GM18909 (cell line): ENCODE data around the gene FAM174C.

ENCODE experiments used
- ATAC-seq: cut with Tn5 transposase; IDR thresholded peaks from one replicate; pipeline ENCODE4 v1.9.1; 2021; ENCODE audit warnings: mild to moderate bottlenecking; ENCODE audit not compliant: unreplicated experiment, poor library complexity

FAM174C gene

DNA sequence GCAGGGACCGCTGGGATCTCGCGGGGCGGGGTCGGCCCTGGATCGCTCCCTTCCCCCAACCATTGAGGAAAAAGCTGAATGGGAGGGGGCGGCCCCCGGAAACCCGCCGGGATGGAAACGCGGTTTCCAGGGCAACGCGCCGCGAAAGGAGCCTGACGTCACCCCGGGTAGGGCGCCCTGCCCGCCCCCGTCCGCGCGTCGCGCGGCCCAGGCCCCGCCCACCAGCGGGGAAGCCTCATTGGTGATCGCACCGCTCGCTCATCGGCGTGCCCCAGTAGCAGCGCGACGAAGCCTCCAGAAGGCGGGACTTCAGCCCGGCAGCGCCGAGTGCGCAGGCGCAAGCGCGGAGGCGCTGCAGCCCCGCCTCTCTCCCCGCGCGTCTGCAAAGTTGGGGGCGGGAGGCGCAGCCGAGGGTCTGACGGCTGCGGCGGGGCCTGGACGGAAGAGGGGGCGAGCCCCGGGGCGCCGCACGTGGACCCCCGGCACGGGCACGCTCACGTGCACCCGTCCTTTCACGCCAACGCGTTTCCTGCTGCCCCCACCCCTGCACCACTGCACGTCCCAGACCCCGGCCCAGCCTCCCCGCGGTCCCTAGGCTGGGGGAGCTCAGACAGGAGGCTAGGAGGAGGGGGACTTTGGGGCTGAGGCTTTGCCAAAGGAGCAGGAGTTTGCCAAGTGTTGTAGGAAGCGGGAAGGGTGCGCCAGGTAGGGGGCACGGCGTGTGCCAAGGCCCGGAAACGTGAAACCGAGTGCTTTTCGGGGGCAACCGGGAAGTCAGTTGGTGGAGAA is 14.4 kb upstream of the FAM174C start:
- ATAC-seq: peak; percentile 62

DNA sequence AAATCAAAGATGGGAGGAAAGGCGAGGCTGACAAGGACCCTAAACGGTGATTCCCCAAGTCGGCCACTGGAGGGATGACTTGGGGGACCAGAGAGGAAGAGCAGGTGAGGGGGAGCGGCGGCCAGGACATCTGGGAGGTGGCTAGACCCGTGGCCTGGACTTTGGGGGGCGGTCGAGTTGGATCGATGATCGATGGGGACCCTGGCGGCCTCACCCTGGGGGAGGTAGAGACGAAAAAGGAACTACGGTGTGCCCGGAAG is 13.9 kb upstream of the FAM174C start:
- no peak for ATAC-seq

DNA sequence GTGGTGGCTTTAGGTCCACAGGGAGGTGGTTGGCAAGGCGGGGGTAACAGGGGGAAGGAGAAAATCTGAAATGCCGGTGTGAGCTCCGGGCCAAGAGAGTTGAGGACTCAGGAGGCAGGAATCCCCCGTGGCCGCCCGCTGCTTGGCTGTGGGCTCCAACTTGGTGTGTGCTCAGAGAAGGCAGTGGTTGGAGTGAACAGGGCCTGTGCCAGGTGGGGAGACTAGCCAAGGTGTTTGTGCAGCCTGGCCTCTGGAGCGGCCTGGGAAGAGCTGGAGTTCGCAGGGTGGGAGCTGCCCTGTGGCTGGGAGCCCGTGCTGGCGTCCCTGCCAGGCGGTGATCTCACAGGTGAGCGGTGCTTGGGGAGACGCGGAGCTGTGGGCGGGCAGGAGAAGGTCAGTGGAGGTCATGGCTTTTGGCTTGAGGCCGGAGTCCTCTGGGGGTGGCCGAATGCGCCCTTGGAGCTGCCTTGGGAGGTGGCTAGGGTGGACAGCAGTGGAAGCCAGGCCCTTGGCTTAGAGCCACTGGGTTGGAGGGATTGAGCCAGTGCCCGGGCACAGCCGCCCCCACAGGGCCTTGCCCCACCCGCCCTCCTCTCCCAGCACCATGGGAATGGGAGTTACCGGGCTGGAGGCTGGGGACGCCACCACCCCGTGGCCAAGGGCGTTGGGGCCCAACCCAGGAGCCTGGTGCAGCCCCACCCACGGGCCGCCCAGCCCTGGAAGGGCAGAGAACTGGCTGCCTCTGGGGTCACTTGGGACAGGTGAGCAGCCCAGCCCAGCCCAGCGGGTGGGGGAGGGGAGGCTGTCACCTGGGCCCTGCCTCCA is 13.3 kb upstream of the FAM174C start:
- no peak for ATAC-seq

DNA sequence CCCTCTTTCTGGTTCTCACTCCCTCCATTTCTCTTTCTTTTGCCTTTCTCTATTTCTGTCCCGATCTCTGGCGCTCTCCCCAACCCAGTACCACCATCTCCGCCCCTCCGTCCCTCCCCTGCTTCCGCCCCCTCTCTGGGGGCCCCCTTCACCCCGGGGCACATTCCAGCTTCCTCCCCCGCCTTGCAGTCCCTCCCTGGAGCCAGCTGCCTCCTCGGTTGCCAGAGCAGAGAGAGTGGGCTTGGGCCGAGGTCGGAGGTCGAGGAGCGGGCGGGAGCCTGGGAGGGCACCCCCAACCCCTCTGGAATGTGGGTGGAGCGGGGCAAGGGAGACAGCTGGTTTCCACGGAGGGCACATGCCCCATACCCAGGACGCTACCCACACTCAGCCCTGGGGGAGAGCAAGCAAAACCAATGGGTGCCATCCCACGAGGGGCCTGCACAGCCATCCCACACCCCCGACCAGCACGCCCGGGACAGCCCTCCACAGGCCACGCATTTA is 12.7 kb upstream of the FAM174C start:
- no peak for ATAC-seq

DNA sequence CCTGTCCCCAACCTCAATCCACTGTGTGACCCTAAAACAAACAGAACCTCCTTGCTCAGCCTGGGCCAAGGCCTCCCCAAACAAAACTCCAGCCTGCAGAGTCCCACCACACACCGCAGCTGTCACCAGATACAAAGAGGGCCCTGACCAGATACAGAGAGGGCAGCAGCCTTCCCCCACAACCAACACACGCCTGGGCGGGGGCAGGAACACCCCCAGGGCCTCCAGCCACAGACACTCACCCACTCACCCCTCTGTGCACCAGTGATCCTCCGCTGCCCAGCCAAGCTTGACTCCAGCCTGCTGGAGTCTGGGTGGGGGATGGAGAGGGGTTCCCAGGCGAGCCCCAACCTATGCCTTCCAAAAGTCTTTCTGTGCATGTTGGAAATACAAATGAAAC is 12.1 kb upstream of the FAM174C start:
- no peak for ATAC-seq

DNA sequence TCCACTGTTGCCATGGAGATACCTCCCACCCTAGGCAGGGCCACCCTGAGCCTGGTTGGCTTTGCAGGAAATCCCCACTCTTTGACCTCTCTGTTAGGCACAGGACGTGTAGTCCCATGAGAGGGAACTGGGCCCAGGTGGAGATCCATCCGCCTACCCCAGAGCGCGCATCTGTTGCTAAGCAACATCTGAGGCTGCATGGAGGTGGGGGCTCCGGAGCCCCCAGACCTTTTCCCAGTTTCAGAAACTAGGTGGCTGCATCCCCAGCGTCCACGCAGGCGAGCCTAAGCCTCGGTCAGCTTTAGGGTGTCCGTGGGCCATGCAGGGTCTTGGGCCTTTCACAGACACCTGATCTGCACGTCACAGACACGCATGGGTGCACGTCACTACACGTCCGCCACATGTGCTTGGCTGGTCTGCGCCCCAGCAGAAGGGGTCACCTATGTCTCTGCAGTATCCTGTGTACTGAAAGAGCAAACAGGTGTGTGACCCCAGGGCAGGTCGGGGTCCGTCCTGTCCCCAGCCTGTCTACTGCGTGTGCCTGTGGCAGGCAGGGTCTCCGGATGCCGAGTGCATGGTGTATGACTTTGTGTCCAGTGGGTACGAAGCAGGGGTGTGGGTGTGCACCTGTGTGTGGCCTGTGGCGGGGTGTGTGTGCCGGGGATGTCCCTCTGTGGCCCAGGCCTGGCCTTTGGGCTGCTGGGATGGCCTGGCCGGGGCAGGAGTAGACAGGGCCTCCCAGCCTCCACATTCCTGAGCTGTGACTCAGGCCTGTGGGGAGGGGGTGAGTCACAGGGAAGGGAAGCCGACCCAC is 10.3 kb upstream of the FAM174C start:
- ATAC-seq: no peak

DNA sequence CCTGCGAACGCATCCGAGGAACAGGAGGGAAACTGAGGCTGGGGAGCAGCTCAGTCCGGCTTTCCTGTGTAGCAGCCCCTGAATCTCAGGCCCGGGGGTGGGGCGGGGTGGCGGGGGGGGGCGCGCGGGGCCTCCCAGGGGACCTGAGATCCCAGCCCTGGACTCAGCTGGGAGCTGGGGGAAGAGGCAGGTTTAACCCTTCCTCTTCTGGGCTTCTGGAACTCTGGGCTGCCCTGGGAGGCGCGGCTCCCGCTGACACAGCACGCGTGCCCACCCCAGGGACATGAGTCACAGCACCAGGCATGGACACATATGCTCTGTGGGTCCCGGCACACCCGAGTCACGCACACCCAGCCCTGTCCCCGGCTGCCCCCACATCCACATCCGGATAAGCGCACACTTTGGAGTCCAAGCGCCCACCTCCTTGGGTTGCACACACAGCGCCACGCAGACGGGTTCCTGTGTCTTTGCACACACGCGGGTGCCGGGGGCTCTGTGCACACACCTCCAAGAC is 9.7 kb upstream of the FAM174C start:
- no peak for ATAC-seq

DNA sequence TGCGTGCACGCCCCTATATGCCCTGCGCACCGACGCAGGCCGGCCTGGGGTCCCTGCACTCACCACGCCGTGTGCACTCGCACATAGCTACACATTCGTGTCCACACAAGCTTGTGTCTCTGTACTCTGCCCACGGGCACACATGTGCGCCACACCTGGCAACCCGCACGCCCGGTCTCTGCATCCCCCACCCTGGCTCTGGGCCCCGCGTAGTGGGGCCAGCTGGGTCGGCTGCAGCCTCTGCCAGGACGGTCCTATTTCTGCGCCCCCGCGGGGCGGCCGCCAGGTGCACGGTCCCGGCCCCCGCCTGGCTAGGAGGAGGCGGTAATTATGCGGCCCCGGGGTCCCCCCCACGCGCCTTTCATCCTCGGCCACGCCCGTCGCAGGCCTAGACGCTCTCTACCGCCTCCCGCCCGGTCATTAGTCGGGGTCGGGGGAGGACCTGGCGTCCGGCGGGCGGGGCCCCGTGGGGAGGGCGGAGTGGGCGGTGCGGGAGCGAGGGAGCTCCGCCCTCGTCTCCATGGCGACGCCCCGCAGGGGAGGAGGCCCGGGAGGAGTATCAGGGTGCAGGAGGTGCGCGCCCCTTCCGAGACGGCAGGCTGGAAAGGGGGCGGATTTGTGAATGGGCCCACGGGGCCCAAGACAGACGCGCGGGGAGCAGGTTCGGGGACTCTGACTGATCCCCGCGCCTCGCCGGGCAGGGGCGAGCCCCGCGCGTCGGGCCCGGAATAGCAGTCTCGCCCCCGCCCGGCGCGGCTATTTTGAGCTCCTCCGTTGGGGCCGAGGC is 9.0 kb upstream of the FAM174C start:
- ATAC-seq: peak; percentile 33

DNA sequence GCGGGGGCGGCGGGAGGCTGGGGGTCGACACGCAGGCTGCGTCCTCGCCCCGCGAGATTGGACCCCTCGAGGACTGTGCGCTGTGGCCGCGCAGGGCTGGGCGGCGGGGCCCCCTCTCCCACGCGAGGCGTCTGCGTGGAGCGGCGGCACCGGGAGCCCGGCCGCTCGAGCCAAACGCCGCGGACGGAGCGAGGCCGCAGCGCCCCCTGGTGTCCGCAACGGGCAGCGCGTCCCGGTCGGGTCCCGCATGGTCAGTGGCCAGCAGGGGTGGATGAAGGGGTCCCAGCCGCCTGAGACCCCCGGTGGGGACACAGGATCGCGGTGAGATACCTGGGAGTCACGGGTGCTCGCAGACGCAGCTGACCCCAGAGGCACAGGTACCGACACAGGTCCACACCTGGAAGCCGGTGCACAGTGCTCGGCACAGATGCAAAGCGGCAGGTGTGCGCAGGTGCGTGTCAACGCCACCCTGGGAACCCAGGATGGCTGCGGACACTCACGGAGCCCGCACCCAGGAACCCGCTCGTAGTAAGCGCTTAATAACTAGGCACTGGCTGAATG is 8.3 kb upstream of the FAM174C start:
- peak; percentile 21 for ATAC-seq

DNA sequence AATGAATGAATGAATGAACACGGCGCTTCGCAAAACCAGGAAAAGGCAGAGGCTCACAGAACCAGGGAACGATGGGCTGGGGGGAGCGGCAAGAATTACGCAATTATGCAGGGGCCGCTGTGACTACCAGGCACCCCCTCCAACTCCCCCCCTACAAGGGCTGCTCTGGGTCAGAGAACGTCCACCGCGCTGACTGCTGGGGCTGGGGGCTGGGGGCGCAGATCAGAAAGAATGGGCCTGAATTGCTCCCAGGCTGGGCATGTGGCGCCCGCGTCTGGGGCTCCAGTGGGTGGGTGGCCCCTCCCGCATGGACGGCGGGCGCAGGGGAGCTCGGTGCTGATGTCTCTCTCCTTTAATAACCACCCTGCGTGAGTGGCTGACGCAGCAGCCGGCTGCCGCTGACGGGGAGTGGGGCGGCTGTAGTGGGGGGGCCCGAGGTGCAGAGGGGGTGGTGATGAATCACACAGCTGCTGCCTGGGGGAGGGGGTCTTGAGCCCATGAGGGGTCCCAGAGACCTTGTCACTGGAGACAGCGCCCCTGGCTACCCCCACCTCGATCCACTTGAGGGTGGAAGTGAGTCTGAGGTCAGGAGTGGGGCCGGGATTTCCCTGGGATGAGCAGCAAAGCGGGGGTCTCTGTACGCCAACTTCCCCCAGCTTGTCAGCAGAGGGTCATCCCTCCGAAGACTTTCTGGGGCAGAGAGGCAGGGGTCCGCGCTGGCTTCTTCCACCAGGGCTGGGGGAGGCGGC is 7.7 kb upstream of the FAM174C start:
- ATAC-seq: no peak

DNA sequence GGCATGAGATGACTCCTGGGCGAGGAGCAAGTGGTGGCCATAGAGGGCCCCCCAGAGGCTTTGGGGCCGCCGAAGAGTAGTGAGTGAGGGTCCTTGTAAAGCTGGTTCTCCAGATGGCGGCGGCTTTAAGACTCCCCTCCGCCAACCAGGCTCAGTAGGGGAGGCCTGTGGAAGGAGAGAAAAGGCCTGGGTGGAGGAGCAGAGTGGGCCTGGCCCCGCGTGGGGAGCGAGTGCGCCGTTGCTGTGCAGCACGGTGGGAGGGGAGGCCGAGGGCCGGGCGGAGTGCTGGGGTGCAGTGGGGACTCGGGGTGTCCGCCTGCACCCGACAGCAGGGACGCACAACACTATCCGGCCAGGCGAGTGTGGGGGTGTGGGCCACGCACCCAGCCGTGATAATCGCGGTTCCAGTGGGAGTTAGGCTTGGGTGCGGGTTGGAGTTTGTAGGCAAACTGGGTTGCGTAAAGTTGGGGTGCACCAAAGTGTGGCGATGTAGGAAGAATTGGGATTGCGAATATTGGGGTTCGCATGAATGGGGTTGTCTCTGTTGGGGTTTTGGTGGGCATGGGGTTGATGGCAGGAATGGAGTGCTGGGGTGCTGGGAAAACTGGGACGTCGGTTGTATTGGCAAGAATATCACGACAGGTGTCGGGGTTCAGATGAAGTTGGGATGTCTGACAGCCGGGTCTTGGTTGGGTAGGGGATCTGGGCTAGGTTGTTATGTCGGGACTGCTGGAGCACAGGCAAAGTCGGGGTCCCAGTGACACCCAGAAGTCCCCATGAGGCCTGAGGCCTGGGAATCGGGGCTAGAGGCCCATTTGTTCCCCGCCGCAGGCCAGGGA is 6.9 kb upstream of the FAM174C start:
- ATAC-seq: no peak

DNA sequence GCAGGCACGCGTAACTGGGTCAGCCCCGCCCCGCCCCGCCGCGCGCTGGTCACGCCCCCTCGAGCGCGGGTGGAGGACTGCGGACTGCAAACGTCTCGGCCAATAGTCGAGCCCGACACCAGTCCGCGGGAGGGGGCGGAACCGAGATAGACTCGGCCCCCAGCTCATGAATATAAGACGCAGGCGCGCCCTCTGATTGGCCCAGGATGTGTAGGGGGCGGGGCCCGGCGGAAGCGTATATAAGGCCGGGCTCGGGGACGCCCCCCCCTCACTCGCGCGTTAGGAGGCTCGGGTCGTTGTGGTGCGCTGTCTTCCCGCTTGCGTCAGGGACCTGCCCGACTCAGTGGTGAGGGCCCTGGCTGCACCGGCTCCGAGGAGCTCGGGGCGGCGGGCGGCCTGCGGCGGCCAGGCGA is 6.3 kb upstream of the FAM174C start, which contains the start of gene CIRBP:
Gene CIRBP (plus strand): TSS at position 268 of the 413 bp plus-strand sequence. CDS start 1,602 bp downstream, outside the sequence.
- peak; percentile 64 for ATAC-seq

DNA sequence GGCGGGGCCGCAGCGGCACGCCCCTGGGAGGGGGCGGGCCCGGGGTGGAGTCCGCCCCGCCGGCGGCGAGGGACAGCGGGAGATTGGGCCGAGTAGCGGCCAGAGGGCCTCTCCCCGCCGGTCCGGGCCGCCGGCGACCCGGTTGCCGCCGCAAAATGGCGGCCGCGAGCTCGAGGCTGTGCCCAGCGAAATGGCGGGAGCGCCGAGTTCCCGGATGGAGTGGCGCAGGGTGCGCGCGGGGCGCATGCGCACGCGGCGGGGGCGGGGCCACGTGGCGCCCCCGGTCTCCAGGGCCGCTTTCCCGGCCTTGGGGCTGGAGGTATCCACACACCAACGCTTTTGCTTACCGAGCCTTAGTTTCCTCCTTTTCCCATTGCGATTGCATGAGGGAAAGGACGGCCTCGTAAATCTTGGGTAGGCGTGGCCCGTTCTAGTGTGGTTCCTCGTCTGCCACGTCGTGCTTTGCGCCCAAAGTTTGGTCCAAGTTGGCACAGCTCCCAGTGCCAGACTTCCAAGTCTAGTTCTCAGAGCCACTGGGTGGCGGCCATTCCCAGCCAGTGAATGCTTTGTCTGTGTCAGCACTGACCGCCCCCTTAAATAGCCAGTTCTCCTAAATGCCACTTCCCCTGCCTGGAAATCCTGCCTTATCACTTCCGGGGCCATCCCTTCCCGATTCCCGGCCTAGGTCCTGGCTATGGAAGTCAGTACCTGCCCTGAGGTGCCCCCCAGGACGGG is 5.7 kb upstream of the FAM174C start:
- ATAC-seq: peak; percentile 27

DNA sequence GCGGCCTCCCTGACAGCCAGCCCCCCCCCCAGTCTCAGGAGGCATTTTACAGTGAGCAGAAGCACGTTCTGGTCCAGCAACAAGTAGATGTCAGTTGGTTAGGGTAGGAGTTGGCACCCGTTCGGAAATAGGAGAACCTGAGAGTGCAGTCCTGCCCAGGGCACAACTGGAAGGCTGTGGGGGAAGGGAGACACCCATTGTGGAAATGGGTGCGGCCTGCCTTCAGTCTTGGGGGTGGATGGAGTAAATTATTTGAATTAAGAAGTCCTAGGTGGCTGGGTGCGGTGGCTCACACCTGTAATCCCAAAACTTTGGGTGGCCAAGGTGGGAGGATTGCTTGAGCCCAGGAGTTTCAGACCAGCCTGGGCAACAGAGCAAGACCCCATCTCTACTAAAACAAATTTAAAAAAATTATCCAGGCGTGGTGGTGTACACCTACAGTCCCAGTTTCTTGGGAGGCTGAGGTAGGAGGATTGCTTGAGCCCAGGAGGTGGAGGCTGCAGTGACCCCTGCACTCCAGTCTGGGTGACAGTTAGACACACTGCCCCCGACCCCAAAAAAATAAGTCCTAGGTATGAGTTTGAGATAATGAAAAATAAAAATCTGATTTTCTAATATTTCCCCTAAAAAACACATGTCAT is 5.0 kb upstream of the FAM174C start:
- no peak for ATAC-seq

DNA sequence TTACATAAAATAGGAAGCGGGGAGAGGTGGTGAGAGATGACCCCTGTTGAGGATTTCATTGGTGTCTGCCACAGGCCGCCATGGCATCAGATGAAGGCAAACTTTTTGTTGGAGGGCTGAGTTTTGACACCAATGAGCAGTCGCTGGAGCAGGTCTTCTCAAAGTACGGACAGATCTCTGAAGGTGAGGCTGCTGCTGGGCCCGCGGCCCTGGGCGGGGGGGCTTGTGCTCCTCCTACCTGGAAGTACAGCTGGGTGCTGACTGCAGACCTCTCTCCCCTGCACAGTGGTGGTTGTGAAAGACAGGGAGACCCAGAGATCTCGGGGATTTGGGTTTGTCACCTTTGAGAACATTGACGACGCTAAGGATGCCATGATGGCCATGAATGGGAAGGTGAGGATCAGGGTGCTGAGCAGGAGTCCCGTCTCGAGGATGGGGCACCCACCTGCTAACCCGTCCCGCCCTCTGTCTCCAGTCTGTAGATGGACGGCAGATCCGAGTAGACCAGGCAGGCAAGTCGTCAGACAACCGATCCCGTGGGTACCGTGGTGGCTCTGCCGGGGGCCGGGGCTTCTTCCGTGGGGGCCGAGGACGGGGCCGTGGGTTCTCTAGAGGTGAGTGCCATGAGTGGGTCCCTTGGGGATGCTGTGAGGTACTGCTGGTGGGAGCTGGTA is 4.3 kb upstream of the FAM174C start:
- ATAC-seq: no peak
